HL-60 (cell line): ENCODE data around the gene CAV1.

Experiments
- DNase-seq, 2 experiments: peaks; one replicate each; pipeline ENCODE4 v3.0.0-alpha.2; 2010 to 2020; ENCODE audit warnings: low read depth in 1 of 2, low spot score in 1 of 2
- H3K27ac ChIP-seq: fragments of 250-450 bp; sonication (Bioruptor Pico); replicated peaks from 2 replicates; pipeline ENCODE4 v1.5.1; 2020; ENCODE audit warnings: mild to moderate bottlenecking, moderate library complexity
- H3K27me3 ChIP-seq: fragments of 250-450 bp; sonication (Bioruptor Pico); 2 replicates; pipeline ENCODE4 v1.5.1; 2021; ENCODE audit warnings: mild to moderate bottlenecking, moderate library complexity; ENCODE audit not compliant: insufficient read depth, poor library complexity, severe bottlenecking
- H3K4me3 ChIP-seq: replicated peaks from 2 replicates; pipeline ENCODE4 v1.5.1; 2011; ENCODE audit warnings: mild to moderate bottlenecking, control low read depth, low read length; ENCODE audit not compliant: insufficient read depth
- GABPA ChIP-seq: IDR thresholded peaks from 2 replicates; pipeline ENCODE4 v1.6.1; 2012; ENCODE audit warnings: low read depth
- POLR2AphosphoS5 ChIP-seq: IDR thresholded peaks from 2 replicates; pipeline ENCODE4 v1.6.1; 2012; ENCODE audit warnings: low read depth
- SPI1 ChIP-seq: IDR thresholded peaks from 2 replicates; pipeline ENCODE4 v1.6.1; 2012; ENCODE audit warnings: low read depth, mild to moderate bottlenecking, borderline replicate concordance
- TF ChIP-seq, protein P1 (sequence below): IDR thresholded peaks from one replicate; pipeline ENCODE4 v1.5.1; 2011; ENCODE audit warnings: low read length, control low read depth, inconsistent platforms; ENCODE audit not compliant: insufficient read depth
- TF ChIP-seq, protein P2 (sequence below): IDR thresholded peaks from 2 replicates; pipeline ENCODE4 v1.6.1; 2012; ENCODE audit warnings: low read depth; ENCODE audit not compliant: insufficient replicate concordance

The CAV1 gene

DNA sequence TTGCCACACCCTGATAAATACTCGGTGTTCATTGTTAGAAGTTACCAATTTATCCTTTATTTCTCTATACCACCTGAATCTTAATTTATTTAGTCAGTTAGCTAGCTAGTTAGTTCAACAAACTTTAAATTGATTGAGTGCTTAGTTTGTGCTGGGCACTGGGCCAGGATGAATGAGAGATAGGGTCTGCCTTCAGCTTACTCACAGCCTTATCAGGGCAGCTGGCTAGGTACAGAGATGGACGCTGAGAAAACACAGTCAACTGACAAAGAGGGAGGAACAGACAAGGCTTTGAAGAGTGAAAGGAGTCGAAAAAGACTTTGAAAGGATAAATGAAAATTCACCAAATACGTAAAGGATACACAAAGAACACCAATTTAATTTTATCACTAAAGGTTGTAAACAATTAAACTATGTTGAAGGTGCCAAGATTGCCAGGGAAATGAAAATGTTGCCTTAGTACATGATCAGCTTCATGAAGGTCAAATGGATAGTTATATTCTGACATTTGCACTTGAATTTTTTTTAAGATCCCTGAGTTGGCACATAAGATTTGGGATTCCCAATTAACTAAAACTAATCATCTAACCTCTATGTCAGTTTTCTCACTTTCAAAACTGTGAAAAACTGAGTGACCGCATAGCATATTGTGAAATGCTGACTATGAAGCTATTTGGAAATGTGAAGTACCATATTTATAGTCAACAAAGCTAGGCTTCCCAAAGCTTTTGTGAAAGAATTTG is 23.2 kb upstream of the CAV1 start:
- Histone ChIP-seq H3K27me3 (peaks cover 32% of the 10 kb centered on the region), H3K4me3 (no peak overlapping the region), H3K27ac (no peak overlapping the region)
- TF ChIP-seq POLR2AphosphoS5: no peak
- TF ChIP-seq, protein P1, sequence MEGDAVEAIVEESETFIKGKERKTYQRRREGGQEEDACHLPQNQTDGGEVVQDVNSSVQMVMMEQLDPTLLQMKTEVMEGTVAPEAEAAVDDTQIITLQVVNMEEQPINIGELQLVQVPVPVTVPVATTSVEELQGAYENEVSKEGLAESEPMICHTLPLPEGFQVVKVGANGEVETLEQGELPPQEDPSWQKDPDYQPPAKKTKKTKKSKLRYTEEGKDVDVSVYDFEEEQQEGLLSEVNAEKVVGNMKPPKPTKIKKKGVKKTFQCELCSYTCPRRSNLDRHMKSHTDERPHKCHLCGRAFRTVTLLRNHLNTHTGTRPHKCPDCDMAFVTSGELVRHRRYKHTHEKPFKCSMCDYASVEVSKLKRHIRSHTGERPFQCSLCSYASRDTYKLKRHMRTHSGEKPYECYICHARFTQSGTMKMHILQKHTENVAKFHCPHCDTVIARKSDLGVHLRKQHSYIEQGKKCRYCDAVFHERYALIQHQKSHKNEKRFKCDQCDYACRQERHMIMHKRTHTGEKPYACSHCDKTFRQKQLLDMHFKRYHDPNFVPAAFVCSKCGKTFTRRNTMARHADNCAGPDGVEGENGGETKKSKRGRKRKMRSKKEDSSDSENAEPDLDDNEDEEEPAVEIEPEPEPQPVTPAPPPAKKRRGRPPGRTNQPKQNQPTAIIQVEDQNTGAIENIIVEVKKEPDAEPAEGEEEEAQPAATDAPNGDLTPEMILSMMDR: no peak
- no peak for DNase-seq

GRCh38 chr7:116502201-116503096 is 22.4 kb upstream of the CAV1 start:
- H3K4me3 ChIP-seq: no peak overlapping the region
- no peak for DNase-seq
- TF ChIP-seq, protein P1: no peak
- TF ChIP-seq POLR2AphosphoS5 (no peak), SPI1 (no peak), GABPA (no peak)
- TF ChIP-seq, protein P2, sequence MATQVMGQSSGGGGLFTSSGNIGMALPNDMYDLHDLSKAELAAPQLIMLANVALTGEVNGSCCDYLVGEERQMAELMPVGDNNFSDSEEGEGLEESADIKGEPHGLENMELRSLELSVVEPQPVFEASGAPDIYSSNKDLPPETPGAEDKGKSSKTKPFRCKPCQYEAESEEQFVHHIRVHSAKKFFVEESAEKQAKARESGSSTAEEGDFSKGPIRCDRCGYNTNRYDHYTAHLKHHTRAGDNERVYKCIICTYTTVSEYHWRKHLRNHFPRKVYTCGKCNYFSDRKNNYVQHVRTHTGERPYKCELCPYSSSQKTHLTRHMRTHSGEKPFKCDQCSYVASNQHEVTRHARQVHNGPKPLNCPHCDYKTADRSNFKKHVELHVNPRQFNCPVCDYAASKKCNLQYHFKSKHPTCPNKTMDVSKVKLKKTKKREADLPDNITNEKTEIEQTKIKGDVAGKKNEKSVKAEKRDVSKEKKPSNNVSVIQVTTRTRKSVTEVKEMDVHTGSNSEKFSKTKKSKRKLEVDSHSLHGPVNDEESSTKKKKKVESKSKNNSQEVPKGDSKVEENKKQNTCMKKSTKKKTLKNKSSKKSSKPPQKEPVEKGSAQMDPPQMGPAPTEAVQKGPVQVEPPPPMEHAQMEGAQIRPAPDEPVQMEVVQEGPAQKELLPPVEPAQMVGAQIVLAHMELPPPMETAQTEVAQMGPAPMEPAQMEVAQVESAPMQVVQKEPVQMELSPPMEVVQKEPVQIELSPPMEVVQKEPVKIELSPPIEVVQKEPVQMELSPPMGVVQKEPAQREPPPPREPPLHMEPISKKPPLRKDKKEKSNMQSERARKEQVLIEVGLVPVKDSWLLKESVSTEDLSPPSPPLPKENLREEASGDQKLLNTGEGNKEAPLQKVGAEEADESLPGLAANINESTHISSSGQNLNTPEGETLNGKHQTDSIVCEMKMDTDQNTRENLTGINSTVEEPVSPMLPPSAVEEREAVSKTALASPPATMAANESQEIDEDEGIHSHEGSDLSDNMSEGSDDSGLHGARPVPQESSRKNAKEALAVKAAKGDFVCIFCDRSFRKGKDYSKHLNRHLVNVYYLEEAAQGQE: no peak
- H3K27me3 ChIP-seq: peaks cover 30% of the 10 kb centered on the region
- no peak overlapping the region for H3K27ac ChIP-seq

GRCh38 chr7:116503835-116504234 is 21.0 kb upstream of the CAV1 start:
- TF ChIP-seq SPI1: no peak
- TF ChIP-seq, protein P1: no peak
- no peak for TF ChIP-seq GABPA
- no peak for TF ChIP-seq POLR2AphosphoS5
- TF ChIP-seq, protein P2: no peak
- Histone ChIP-seq H3K4me3 (no peak overlapping the region), H3K27ac (no peak overlapping the region), H3K27me3 (peaks cover 24% of the 10 kb centered on the region)
- no peak for DNase-seq
